ENCODE measurements around the gene TOMM7. TPM values are rescaled to one million over a fixed set of nuclear protein-coding genes. Genes with fewer than 3 reads are reported as not detected.

Gene TOMM7
- total RNA-seq, 2 experiments from 2014 or later, result 206 to 240 TPM

- ATAC-seq (no peak), DNase-seq (no peak)
- H3K4me1 Mint-ChIP-seq (ENCODE audit: low read depth), result peaks cover 21% of the 10 kb centered on the region
- no peak overlapping the region for H3K27ac Mint-ChIP-seq
- ChIA-PET CTCF (interaction anchor here (0.9 to 1.6 kb wide), 6 partner anchors 9 to 244 kb away, joined by 3 to 5 read pairs (median 3); no protein-coding TSS in a partner anchor), POLR2A (no interaction called here)
- H3K36me3 Mint-ChIP-seq (ENCODE audit: low read depth), result peaks cover 29% of the 10 kb centered on the region
- intact Hi-C loops (cut with micrococcal nuclease), result no loop called here
- no peak overlapping the region for H3K4me3 Mint-ChIP-seq
- TF ChIP-seq CTCF (IDR thresholded peaks at IDR 0.05), result no peak
- no peaks in the 10 kb centered on the region for H3K9me3 Mint-ChIP-seq
- H3K27me3 Mint-ChIP-seq, result no peaks in the 10 kb centered on the region
Observed at GRCh38 chr7:22812353-22812752, 10.3 kb downstream of the TOMM7 start.

GRCh38 chr7:22811746-22812280, 10.8 kb downstream of the TOMM7 start:
- peaks cover 20% of the 10 kb centered on the region for H3K4me1 Mint-ChIP-seq (ENCODE audit: low read depth)
- ATAC-seq (no peak), DNase-seq (no peak)
- H3K36me3 Mint-ChIP-seq (ENCODE audit: low read depth), result peaks cover 27% of the 10 kb centered on the region
- H3K9me3 Mint-ChIP-seq, result no peaks in the 10 kb centered on the region
- CTCF ChIA-PET, result interaction anchor here (0.9 to 1.6 kb wide), 6 partner anchors 9 to 244 kb away, joined by 3 to 5 read pairs (median 3); no protein-coding TSS in a partner anchor
- no peak overlapping the region for H3K4me3 Mint-ChIP-seq
- H3K27ac Mint-ChIP-seq, result no peak overlapping the region
- intact Hi-C loops (cut with micrococcal nuclease), result no loop called here
- TF ChIP-seq CTCF (IDR thresholded peaks at IDR 0.05), result no peak
- no peaks in the 10 kb centered on the region for H3K27me3 Mint-ChIP-seq
- POLR2A ChIA-PET, result no interaction called here

- peak overlapping the region; percentile 23 for H3K27ac Mint-ChIP-seq
- peaks cover 13% of the 10 kb centered on the region for H3K4me1 Mint-ChIP-seq (ENCODE audit: low read depth)
- H3K36me3 Mint-ChIP-seq (ENCODE audit: low read depth), result peaks cover 20% of the 10 kb centered on the region
- POLR2A ChIA-PET, result no interaction called here
- DNase-seq (no peak), ATAC-seq (no peak)
- H3K9me3 Mint-ChIP-seq, result no peaks in the 10 kb centered on the region
- H3K4me3 Mint-ChIP-seq, result no peak overlapping the region
- CTCF ChIA-PET, result interaction anchor here (0.6 kb wide), 1 partner anchor 245 kb away, joined by 3 read pairs; no protein-coding TSS in a partner anchor
- intact Hi-C loops (cut with micrococcal nuclease), result no loop called here
- no peak for TF ChIP-seq CTCF (IDR thresholded peaks at IDR 0.05)
- H3K27me3 Mint-ChIP-seq, result no peaks in the 10 kb centered on the region
Observed at GRCh38 chr7:22810843-22811242, 11.8 kb downstream of the TOMM7 start.

GRCh38 chr7:22809902-22810642, 12.6 kb downstream of the TOMM7 start:
- Mint-ChIP-seq H3K9me3 (no peaks in the 10 kb centered on the region), H3K27me3 (no peaks in the 10 kb centered on the region), H3K4me3 (no peak overlapping the region), H3K27ac (no peak overlapping the region), H3K4me1 (ENCODE audit: low read depth) (peaks cover 7% of the 10 kb centered on the region), H3K36me3 (ENCODE audit: low read depth) (peaks cover 18% of the 10 kb centered on the region)
- TF ChIP-seq CTCF (IDR thresholded peaks at IDR 0.05), result no peak
- intact Hi-C loops (cut with micrococcal nuclease), result no loop called here
- ATAC-seq (no peak), DNase-seq (no peak)
- CTCF ChIA-PET, result interaction anchor here (0.9 to 1.3 kb wide), 4 partner anchors 11 to 246 kb away, joined by 3 read pairs; no protein-coding TSS in a partner anchor
- POLR2A ChIA-PET, result interaction anchor here (0.8 kb wide), 1 partner anchor 49 kb away, joined by 3 read pairs; no protein-coding TSS in a partner anchor

- Mint-ChIP-seq H3K36me3 (ENCODE audit: low read depth) (peaks cover 9% of the 10 kb centered on the region), H3K27ac (no peak overlapping the region), H3K27me3 (no peaks in the 10 kb centered on the region), H3K4me1 (ENCODE audit: low read depth) (no peaks in the 10 kb centered on the region), H3K4me3 (no peak overlapping the region), H3K9me3 (no peaks in the 10 kb centered on the region)
- ATAC-seq (no peak), DNase-seq (no peak)
- ChIA-PET POLR2A (no interaction called here), CTCF (no interaction called here)
- intact Hi-C loops (cut with micrococcal nuclease), result no loop called here
- TF ChIP-seq CTCF (IDR thresholded peaks at IDR 0.05), result no peak
Observed at GRCh38 chr7:22808140-22808539, 14.5 kb downstream of the TOMM7 start.
